HEK293 (cell line): ENCODE measurements around the gene OSTC.

Source experiments
- CTCF ChIA-PET: fragments of 350-600 bp; formaldehyde crosslinking; extraction: SDS; loops from one replicate; lab custom pipeline; 2021; ENCODE audit warnings: antibody characterized with exemption; lab: Yijun Ruan, JAX
- POLR2A ChIA-PET: fragments of 300-600 bp; formaldehyde crosslinking; extraction: SDS; loops from one replicate; lab custom pipeline; 2020; ENCODE audit warnings: antibody characterized with exemption, inconsistent platforms; lab: Yijun Ruan, JAX
- H3K27ac ChIP-seq: fragments of 200-500 bp; sonication (Bioruptor generic); 2 replicates; pipeline ENCODE4 v1.5.1; 2014; ENCODE audit warnings: low read depth, low read length, control low read depth, inconsistent platforms; ENCODE audit errors: extremely low read depth
- H3K36me3 ChIP-seq, 2 experiments: fragments of 200-500 bp in 1 of 2; sonication (Bioruptor generic) in 1 of 2; 1 replicate in 1 of 2; 2 replicates in 1 of 2; pipeline ENCODE4 v1.5.1; 2014 to 2017; ENCODE audit warnings: inconsistent platforms in 2 of 2, low read length in 2 of 2; ENCODE audit not compliant: control insufficient read depth in 2 of 2, insufficient read depth in 1 of 2
- H3K4me1 ChIP-seq: fragments of 200-500 bp; sonication (Bioruptor generic); 2 replicates; pipeline ENCODE4 v1.5.1; 2014; ENCODE audit warnings: mild to moderate bottlenecking, low read length, inconsistent platforms; ENCODE audit not compliant: control insufficient read depth, insufficient read depth
- H3K4me3 ChIP-seq: 2 replicates; pipeline ENCODE4 v1.5.1; 2011; ENCODE audit warnings: low read depth, mild to moderate bottlenecking, control low read depth, low read length, moderate library complexity
- H3K9me3 ChIP-seq: fragments of 200-500 bp; sonication (Bioruptor generic); 2 replicates; pipeline ENCODE4 v1.5.1; 2014; ENCODE audit warnings: low read depth, low read length, inconsistent platforms; ENCODE audit not compliant: control insufficient read depth, insufficient read depth
- GLIS2 ChIP-seq: fragments of 450-650 bp; formaldehyde crosslinking; IDR thresholded peaks from 2 replicates; pipeline ENCODE4 v1.5.1; 2016; ENCODE audit warnings: missing biosample characterization, missing genetic modification characterization
- SCRT2 ChIP-seq: fragments of 450-650 bp; formaldehyde crosslinking; IDR thresholded peaks from 2 replicates; pipeline ENCODE4 v1.5.1; 2016; ENCODE audit warnings: missing biosample characterization, missing genetic modification characterization
- ZNF175 ChIP-seq: fragments of 450-650 bp; formaldehyde crosslinking; IDR thresholded peaks from 2 replicates; pipeline ENCODE4 v1.5.1; 2016; ENCODE audit warnings: missing biosample characterization, missing genetic modification characterization
- ZNF555 ChIP-seq: fragments of 450-650 bp; formaldehyde crosslinking; conservative IDR thresholded peaks from 2 replicates; pipeline ENCODE4 v1.5.1; 2017; ENCODE audit warnings: missing biosample characterization, mild to moderate bottlenecking, missing genetic modification characterization, inconsistent platforms
- ZNF701 ChIP-seq: fragments of 450-650 bp; formaldehyde crosslinking; IDR thresholded peaks from 2 replicates; pipeline ENCODE4 v1.5.1; 2016; ENCODE audit warnings: missing biosample characterization, missing genetic modification characterization
- ZSCAN30 ChIP-seq: fragments of 450-650 bp; IDR thresholded peaks from 2 replicates; pipeline ENCODE4 v1.5.1; 2018; ENCODE audit warnings: missing biosample characterization, mild to moderate bottlenecking, missing genetic modification characterization, moderate library complexity

Gene OSTC

GRCh38 chr4:108717386-108717785 is 67.0 kb downstream of the OSTC start:
- 0 out of 2 replicates have a peak, but pooled peaks cover 4% of the 10 kb centered on the region for H3K4me1 ChIP-seq
- no peak overlapping the region for H3K27ac ChIP-seq
- ChIA-PET POLR2A (no interaction called here), CTCF (no interaction called here)
- H3K4me3 ChIP-seq, result no peak overlapping the region
- TF ChIP-seq GLIS2 (tag by site-specific recombination), result no peak
- no peak for TF ChIP-seq SCRT2 (tag by site-specific recombination)
- TF ChIP-seq ZNF701 (tag by site-specific recombination), result no peak
- TF ChIP-seq ZNF175 (tag by site-specific recombination), result no peak
- TF ChIP-seq ZNF555 (tag by site-specific recombination), result no peak
- TF ChIP-seq ZSCAN30 (tag by site-specific recombination), result no peak
- no peaks in the 10 kb centered on the region for H3K9me3 ChIP-seq
- no peaks in the 10 kb centered on the region for H3K36me3 ChIP-seq
